Mucosa of stomach (tissue), 1 donor: Measurements from ENCODE around the gene RAPGEF5.

Experiments used
- H3K27me3 ChIP-seq: one replicate; pipeline ENCODE4 v1.7.0; 2013; ENCODE audit warnings: mild to moderate bottlenecking, low read length; ENCODE audit not compliant: control insufficient read depth, insufficient read depth
- H3K36me3 ChIP-seq: one replicate; pipeline ENCODE4 v1.7.0; 2013; ENCODE audit warnings: low read length; ENCODE audit not compliant: control insufficient read depth, insufficient read depth
- H3K4me1 ChIP-seq: one replicate; pipeline ENCODE4 v1.7.0; 2013; ENCODE audit warnings: mild to moderate bottlenecking, low read length; ENCODE audit not compliant: control insufficient read depth, insufficient read depth
- H3K4me3 ChIP-seq: one replicate; pipeline ENCODE4 v1.7.0; 2013; ENCODE audit warnings: low read length
- H3K9ac ChIP-seq: one replicate; pipeline ENCODE4 v1.7.0; 2013; ENCODE audit warnings: mild to moderate bottlenecking, low read length, moderate library complexity
- H3K9me3 ChIP-seq: one replicate; pipeline ENCODE4 v1.7.0; 2013; ENCODE audit warnings: mild to moderate bottlenecking, low read length, moderate library complexity; ENCODE audit not compliant: control insufficient read depth
- donor health status: Pancreatic carcinoma.

The RAPGEF5 gene

DNA sequence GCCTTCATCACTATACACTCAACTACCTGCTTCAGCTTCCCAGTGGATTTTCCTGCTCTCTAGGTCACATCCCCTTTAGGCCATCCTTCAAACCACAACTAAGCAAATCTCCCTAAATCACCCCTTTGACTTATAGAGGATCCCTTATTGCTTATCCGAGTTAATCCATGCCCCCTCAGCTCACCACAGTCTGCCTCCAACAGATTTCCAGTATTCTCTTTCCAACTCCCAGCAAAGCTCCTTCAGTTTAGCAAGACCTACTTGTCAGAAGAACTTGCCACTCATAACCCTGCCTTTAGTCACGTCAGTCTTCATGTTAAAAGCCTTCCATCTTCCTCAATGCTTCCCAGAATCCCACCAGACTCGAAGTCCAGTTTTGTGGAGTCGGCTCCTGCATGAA lies 38.6 kb downstream of the RAPGEF5 start:
- Histone ChIP-seq H3K27me3 (no peaks in the 10 kb centered on the region), H3K9ac (no peak overlapping the region), H3K36me3 (no peaks in the 10 kb centered on the region), H3K4me1 (no peaks in the 10 kb centered on the region), H3K9me3 (no peaks in the 10 kb centered on the region), H3K4me3 (no peak overlapping the region)

- no peak overlapping the region for H3K9ac ChIP-seq
- H3K36me3 ChIP-seq: no peaks in the 10 kb centered on the region
- H3K4me3 ChIP-seq: no peak overlapping the region
- no peaks in the 10 kb centered on the region for H3K27me3 ChIP-seq
- no peaks in the 10 kb centered on the region for H3K9me3 ChIP-seq
- H3K4me1 ChIP-seq: no peaks in the 10 kb centered on the region
These were observed 39.3 kb downstream of the RAPGEF5 start for GRCh38 chr7:22317632-22318031.

GRCh38 chr7:22316914-22317313 lies 40.0 kb downstream of the RAPGEF5 start:
- Histone ChIP-seq H3K9me3 (no peaks in the 10 kb centered on the region), H3K4me3 (no peak overlapping the region), H3K36me3 (no peaks in the 10 kb centered on the region), H3K9ac (no peak overlapping the region), H3K4me1 (no peaks in the 10 kb centered on the region), H3K27me3 (no peaks in the 10 kb centered on the region)

GRCh38 chr7:22307816-22308215 lies 49.1 kb downstream of the RAPGEF5 start:
- no peak overlapping the region for H3K4me3 ChIP-seq
- H3K9me3 ChIP-seq: no peaks in the 10 kb centered on the region
- no peaks in the 10 kb centered on the region for H3K27me3 ChIP-seq
- H3K36me3 ChIP-seq: no peaks in the 10 kb centered on the region
- no peak overlapping the region for H3K9ac ChIP-seq
- no peaks in the 10 kb centered on the region for H3K4me1 ChIP-seq

GRCh38 chr7:22305706-22306105 lies 51.2 kb downstream of the RAPGEF5 start:
- Histone ChIP-seq H3K27me3 (no peaks in the 10 kb centered on the region), H3K4me3 (no peak overlapping the region), H3K4me1 (peaks cover 5% of the 10 kb centered on the region), H3K9me3 (no peaks in the 10 kb centered on the region), H3K9ac (no peak overlapping the region), H3K36me3 (no peaks in the 10 kb centered on the region)

DNA sequence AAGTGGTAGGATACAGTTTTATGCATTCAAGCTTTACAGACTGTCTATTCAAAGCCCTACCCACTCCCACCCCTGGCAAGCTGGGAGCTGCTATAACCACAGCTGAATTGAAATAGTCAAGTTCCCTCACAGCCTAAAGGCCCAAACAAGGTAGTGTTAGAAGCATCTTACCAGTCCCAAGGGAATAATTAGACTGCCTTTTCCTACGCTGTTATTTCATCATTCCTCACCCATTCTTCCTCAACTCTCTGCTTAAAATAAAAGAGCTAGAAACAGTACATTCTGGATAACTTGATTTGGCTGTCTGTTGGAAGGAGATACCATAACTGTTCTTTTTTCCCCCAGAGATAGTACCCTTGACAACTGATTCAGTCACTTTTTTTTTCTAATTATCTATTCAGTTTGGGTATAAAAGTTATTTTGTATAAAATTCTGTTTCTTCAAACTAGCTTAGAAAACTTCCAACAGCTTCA lies 54.0 kb downstream of the RAPGEF5 start:
- H3K9ac ChIP-seq: no peak overlapping the region
- no peaks in the 10 kb centered on the region for H3K9me3 ChIP-seq
- H3K4me3 ChIP-seq: no peak overlapping the region
- H3K36me3 ChIP-seq: no peaks in the 10 kb centered on the region
- peaks cover 11% of the 10 kb centered on the region for H3K4me1 ChIP-seq
- no peaks in the 10 kb centered on the region for H3K27me3 ChIP-seq

- Histone ChIP-seq H3K27me3 (no peaks in the 10 kb centered on the region), H3K4me1 (peaks cover 11% of the 10 kb centered on the region), H3K36me3 (no peaks in the 10 kb centered on the region), H3K9me3 (no peaks in the 10 kb centered on the region), H3K9ac (peak overlapping the region; percentile 2), H3K4me3 (no peak overlapping the region)
These were observed 54.8 kb downstream of the RAPGEF5 start for GRCh38 chr7:22302193-22302592.

DNA sequence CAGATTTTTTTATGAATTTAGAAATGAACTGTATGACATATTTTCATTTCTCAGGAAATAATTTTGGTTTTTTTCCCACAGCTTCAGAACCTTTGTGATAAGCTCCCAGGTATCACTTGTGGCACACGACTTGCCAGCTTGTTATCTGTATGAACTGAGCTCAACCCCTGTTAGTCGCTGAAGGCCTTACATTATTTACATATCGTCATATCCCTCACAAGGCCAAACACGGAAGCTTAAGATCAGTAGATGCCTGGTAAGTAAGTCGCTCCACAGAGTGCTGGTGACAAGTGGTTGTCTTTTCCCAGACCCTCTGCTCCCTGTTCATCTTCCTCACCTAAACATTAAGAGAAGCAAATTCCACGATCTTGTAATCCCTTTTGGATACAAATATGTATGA lies 55.2 kb downstream of the RAPGEF5 start:
- H3K4me3 ChIP-seq: no peak overlapping the region
- peak overlapping the region; percentile 2 for H3K9ac ChIP-seq
- no peaks in the 10 kb centered on the region for H3K27me3 ChIP-seq
- H3K9me3 ChIP-seq: no peaks in the 10 kb centered on the region
- H3K36me3 ChIP-seq: no peaks in the 10 kb centered on the region
- peaks cover 11% of the 10 kb centered on the region for H3K4me1 ChIP-seq

GRCh38 chr7:22300839-22301238 lies 56.1 kb downstream of the RAPGEF5 start:
- Histone ChIP-seq H3K4me3 (no peak overlapping the region), H3K4me1 (peaks cover 11% of the 10 kb centered on the region), H3K36me3 (no peaks in the 10 kb centered on the region), H3K27me3 (no peaks in the 10 kb centered on the region), H3K9ac (no peak overlapping the region), H3K9me3 (no peaks in the 10 kb centered on the region)

DNA sequence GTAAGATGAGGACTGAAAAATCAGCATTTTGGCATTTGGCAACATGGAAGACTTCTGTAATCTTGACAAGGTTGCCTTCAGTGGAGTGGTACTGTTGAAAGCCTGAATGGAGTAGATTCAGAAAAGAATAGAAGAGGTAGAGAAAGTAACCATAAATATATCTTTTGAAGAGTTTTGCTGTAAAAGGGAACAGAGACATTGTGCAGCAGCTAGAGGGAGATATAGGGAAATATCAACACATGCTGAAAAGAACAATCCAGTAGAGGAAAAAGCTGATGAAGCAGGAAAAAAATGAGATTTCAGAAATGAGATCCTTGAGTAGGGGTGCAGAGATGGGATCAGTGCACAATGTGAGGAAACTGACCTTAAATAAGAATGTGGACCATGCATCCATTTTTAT lies 60.0 kb downstream of the RAPGEF5 start:
- Histone ChIP-seq H3K27me3 (no peaks in the 10 kb centered on the region), H3K4me1 (peaks cover 11% of the 10 kb centered on the region), H3K9ac (no peak overlapping the region), H3K36me3 (no peaks in the 10 kb centered on the region), H3K9me3 (no peaks in the 10 kb centered on the region), H3K4me3 (no peak overlapping the region)

DNA sequence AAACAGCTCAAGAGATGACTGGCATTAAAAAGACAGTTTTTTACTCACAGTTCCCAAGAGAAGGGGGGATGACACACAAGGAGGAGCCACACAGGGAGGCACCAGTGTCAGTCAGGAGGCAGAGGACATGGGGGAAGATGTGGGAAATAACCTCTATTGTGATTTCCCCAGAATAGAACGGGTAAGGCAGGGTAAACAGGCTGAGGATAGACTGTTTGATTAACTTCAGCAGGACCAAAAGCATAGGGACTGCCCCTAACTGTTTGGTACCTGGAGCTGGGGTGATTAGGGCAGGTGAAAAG lies 60.7 kb downstream of the RAPGEF5 start:
- Histone ChIP-seq H3K9ac (no peak overlapping the region), H3K36me3 (no peaks in the 10 kb centered on the region), H3K4me3 (no peak overlapping the region), H3K9me3 (no peaks in the 10 kb centered on the region), H3K4me1 (peaks cover 11% of the 10 kb centered on the region), H3K27me3 (no peaks in the 10 kb centered on the region)

GRCh38 chr7:22295402-22296264 lies 61.3 kb downstream of the RAPGEF5 start:
- no peaks in the 10 kb centered on the region for H3K9me3 ChIP-seq
- no peaks in the 10 kb centered on the region for H3K36me3 ChIP-seq
- H3K9ac ChIP-seq: no peak overlapping the region
- no peak overlapping the region for H3K4me3 ChIP-seq
- no peaks in the 10 kb centered on the region for H3K27me3 ChIP-seq
- H3K4me1 ChIP-seq: peaks cover 5% of the 10 kb centered on the region

DNA sequence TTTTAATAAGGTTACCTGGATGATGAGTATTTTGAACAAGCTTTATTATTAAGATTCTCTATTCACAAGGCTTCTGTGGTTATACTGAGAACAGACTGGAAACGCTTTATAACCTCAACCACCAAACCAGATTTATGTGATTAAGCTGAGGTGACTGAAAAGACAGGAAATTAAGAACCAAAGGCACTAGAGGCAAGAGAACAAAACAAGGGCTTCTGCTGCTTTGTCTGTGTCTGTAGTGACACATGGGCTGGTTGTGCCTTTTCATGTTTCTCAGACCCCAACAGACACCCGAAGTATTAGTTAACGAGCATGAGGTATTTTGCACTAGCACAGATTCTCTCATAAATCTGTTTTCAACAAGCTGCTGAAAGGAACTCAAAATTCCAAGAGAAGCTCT lies 64.4 kb downstream of the RAPGEF5 start:
- H3K9me3 ChIP-seq: no peaks in the 10 kb centered on the region
- no peak overlapping the region for H3K4me3 ChIP-seq
- H3K9ac ChIP-seq: no peak overlapping the region
- no peaks in the 10 kb centered on the region for H3K4me1 ChIP-seq
- H3K27me3 ChIP-seq: no peaks in the 10 kb centered on the region
- H3K36me3 ChIP-seq: no peaks in the 10 kb centered on the region
